H7 (cell line): Measurements from ENCODE around the gene L3HYPDH. TPM values are rescaled to one million over a fixed set of nuclear protein-coding genes. Genes with fewer than 3 reads are reported as not detected.
A peak's percentile ranks its signal among the peaks of the same experiment; 100 is the strongest.

Experiments
- DNase-seq: peaks from one replicate; pipeline ENCODE4 v3.0.0; 2012
- H3K27me3 ChIP-seq: 2 replicates; pipeline ENCODE4 v1.6.0; 2011; ENCODE audit warnings: mild to moderate bottlenecking, low read length; ENCODE audit not compliant: control insufficient read depth, insufficient read depth
- H3K36me3 ChIP-seq: replicated peaks from 2 replicates; pipeline ENCODE4 v1.5.1; 2011; ENCODE audit warnings: low read length; ENCODE audit not compliant: control insufficient read depth, insufficient read depth
- H3K4me3 ChIP-seq: 2 replicates; pipeline ENCODE4 v1.5.1; 2011; ENCODE audit warnings: low read depth, mild to moderate bottlenecking, control low read depth, low read length, moderate library complexity; ENCODE audit not compliant: insufficient read depth
- total RNA-seq: library from RNA; depleted of rRNA; stranded (reverse); fragments of >200 nt; shearing (Covaris generic); gene quantifications from 2 replicates; pipeline ENCODE4 v1.2.3, GENCODE V29; 2014

L3HYPDH gene
- total RNA-seq, 1 experiment from 2014 or later: 18.6 TPM

DNA sequence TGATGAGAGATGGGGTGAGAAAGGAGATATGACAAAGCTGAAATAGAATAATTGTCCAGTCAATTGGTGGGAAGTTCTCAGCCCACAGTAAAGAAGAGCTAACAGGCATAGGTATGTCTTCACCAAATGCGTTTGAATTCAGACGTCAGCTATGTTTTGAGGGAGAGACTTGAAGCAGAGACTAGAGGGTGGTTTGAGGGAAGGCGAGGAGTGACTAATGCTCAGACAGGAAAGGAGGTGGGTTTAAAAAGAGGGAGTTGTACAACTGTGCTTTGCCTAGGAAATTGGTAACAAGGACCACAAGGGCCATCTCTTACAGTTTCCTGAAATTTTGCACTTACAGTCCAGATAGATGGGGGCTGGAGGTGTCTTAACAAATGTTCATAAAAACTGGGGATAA, 6.5 kb upstream of the L3HYPDH start:
- no peak for DNase-seq
- peaks cover 20% of the 10 kb centered on the region for H3K36me3 ChIP-seq
- no peak overlapping the region for H3K4me3 ChIP-seq
- H3K27me3 ChIP-seq: no peaks in the 10 kb centered on the region

DNA sequence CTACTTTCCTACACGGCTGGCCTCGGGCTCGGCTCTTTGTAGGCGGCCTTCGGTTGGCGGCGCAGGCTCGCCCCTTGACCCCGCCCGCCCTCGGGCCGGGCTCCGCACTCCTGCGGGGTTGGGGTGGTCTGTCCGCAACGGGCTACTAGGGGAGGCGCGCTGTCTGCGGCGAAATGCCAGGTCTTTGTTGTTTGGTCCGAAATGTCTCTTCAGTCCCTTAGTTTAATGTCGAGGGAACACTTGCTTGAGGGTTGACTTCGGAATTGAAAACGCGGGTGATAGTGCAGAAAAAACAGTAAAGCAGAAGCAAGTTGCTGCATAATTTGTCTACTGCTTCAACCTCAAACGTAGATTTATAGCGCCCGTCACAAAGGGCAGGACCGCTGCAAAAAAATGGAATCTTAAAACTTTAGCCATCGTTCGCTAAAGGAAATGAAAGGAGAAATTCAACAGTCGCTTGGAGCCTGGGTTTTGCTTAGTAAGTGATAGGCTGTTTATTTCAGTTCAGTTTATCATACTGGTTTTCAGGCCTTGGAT, 499 bp upstream of the L3HYPDH start:
- no peak for DNase-seq
- H3K36me3 ChIP-seq: peaks cover 8% of the 10 kb centered on the region
- peak overlapping the region; percentile 83 for H3K4me3 ChIP-seq
- no peaks in the 10 kb centered on the region for H3K27me3 ChIP-seq

- H3K36me3 ChIP-seq: peaks cover 4% of the 10 kb centered on the region
- peak overlapping the region; percentile 83 for H3K4me3 ChIP-seq
- DNase-seq: peak; percentile 16
These were observed 845 bp downstream of the L3HYPDH start for GRCh38 chr14:59483363-59483762.

DNA sequence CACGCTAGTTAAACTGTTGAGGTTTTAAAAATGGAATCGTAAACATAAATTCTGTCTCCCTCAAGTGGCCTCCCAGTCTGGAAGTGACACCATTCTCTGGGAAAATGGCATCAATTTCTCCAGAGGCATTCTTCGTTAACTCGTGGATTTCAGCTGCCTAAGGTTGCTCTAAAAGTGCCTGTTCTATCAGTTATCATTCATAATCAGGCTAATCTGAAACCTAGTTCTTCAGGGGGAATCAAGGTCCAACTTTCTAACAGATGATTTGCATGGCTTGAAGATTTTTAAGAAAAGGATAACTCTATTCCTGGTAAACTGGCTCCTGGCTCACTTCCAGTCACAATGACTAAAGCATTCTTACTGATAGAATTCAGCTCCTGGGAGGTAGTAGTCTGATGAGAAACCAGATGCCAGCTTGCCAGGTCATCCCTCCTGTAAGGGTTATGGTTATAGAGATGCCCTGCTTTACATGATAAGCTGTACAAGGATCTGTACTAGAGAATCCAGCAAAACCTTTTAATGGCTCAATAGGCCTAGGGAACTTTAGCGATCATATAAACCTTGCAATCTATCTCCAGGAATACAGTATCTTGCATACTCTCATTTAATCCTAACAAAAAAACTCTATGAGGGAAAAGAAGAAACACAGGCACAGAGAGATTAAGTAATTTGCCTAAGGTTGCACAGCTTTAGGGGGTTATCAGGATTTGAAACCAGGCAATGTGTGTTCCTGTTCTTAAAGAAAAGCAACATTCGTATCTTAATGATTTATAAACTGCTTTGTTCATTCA, 1.5 kb downstream of the L3HYPDH start:
- DNase-seq: no peak
- H3K27me3 ChIP-seq: no peaks in the 10 kb centered on the region
- H3K4me3 ChIP-seq: peak overlapping the region; percentile 83
- H3K36me3 ChIP-seq: peaks cover 3% of the 10 kb centered on the region

More at GRCh38 chr14:59483363-59483762, 845 bp downstream of the L3HYPDH start:
- H3K27me3 ChIP-seq: no peaks in the 10 kb centered on the region

GRCh38 chr14:59481871-59482540, 2.2 kb downstream of the L3HYPDH start:
- H3K36me3 ChIP-seq: no peaks in the 10 kb centered on the region; the same call in 1 of the 2 replicates
- no peak overlapping the region for H3K4me3 ChIP-seq
- no peaks in the 10 kb centered on the region for H3K27me3 ChIP-seq
- DNase-seq: no peak

DNA sequence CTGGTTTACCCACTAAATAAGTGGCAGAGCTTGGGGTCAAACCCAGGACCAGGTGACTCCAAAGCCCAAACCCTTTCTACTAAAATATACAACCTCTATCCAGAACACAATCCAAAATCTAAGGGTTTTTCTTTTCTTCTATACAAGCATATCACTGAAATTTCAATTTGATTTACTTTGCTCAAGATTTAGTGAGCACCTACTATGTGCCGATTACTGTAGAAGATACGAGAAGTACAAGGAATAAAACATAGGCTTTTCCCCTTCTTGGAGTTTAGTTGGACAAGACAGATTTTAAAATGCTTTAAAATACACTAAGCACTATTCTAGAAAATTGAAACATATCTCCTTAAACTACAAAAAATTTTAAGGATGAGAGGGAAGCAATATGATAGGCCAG, 2.8 kb downstream of the L3HYPDH start:
- H3K27me3 ChIP-seq: no peaks in the 10 kb centered on the region
- no peaks in the 10 kb centered on the region; the same call in 1 of the 2 replicates for H3K36me3 ChIP-seq
- DNase-seq: no peak
- no peak overlapping the region for H3K4me3 ChIP-seq

DNA sequence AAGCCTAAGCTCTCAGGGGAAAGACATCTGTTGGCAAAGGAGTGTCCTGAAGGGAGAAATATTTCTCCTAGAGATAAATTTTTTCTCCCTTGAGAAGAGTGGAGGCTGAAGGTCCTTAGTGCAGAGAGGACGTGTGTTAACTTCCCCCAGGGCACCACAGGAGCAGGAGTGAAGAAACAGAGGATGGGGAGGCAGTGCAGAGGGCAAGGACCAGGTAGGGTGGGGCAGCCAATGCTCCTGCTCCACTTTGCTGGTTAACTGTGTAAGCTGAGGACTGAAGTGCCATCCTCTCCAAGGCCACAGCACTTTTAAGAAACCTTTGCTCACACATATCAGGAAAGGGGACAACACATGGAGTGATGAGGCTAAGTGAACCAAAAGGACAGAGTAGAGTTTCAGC, 4.0 kb downstream of the L3HYPDH start:
- no peak for DNase-seq
- no peaks in the 10 kb centered on the region for H3K27me3 ChIP-seq
- no peak overlapping the region for H3K4me3 ChIP-seq
- H3K36me3 ChIP-seq: peaks cover 3% of the 10 kb centered on the region

DNA sequence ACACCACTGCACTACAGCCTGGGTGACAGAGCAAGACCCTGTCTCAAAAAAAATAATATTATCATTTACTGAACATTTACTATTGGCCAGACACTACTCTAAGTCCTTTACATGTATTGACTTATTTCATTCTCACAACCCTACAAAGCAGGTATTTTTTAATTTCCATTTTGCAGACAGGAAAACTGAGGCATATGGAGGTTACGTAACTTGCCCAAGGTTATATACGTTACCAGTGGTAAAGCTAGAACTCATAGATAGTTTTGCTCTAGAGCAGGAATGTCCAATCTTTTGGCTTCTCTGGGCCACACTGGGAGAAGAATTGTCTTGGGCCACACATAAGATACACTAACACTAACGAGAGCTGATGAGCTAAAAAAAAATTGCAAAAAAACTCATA, 5.7 kb downstream of the L3HYPDH start:
- DNase-seq: no peak
- Histone ChIP-seq H3K36me3 (peaks cover 6% of the 10 kb centered on the region), H3K4me3 (no peak overlapping the region), H3K27me3 (no peaks in the 10 kb centered on the region)

GRCh38 chr14:59475709-59476108, 8.5 kb downstream of the L3HYPDH start:
- Histone ChIP-seq H3K4me3 (no peak overlapping the region), H3K27me3 (no peaks in the 10 kb centered on the region), H3K36me3 (peaks cover 6% of the 10 kb centered on the region)
- DNase-seq: no peak

- no peak for DNase-seq
- Histone ChIP-seq H3K36me3 (peaks cover 6% of the 10 kb centered on the region), H3K4me3 (no peak overlapping the region), H3K27me3 (no peaks in the 10 kb centered on the region)
These were observed 10.0 kb downstream of the L3HYPDH start for GRCh38 chr14:59474172-59474571.

- Histone ChIP-seq H3K27me3 (peaks cover 25% of the 10 kb centered on the region), H3K36me3 (no peaks in the 10 kb centered on the region), H3K4me3 (peak within 1 kb of the TSS; percentile 63)
- no peak for DNase-seq
These were observed 18.7 kb downstream of the L3HYPDH start, which contains the start of gene GPR135 for GRCh38 chr14:59465316-59466135. TSS of gene GPR135 (minus strand) at chr14:59465380. CDS start at chr14:59465226, 154 bp downstream.

GRCh38 chr14:59464486-59465315, 19.5 kb downstream of the L3HYPDH start:
- Histone ChIP-seq H3K27me3 (peaks cover 25% of the 10 kb centered on the region), H3K4me3 (peak overlapping the region; percentile 63), H3K36me3 (no peaks in the 10 kb centered on the region)
- DNase-seq: peak; percentile 89

- peaks cover 25% of the 10 kb centered on the region for H3K27me3 ChIP-seq
- DNase-seq: peak; percentile 75
- H3K4me3 ChIP-seq: peak overlapping the region; percentile 63
- H3K36me3 ChIP-seq: no peaks in the 10 kb centered on the region
These were observed 20.3 kb downstream of the L3HYPDH start for GRCh38 chr14:59463787-59464485.
